NB4 (cell line): Measurements from ENCODE around the gene AXIN1.

ENCODE experiments used
- POLR2A ChIP-seq: IDR thresholded peaks from 2 replicates; pipeline ENCODE4 v1.6.1; 2011; ENCODE audit warnings: mild to moderate bottlenecking; ENCODE audit not compliant: insufficient read length; ENCODE audit errors: extremely low read depth
- TF ChIP-seq, protein P1 (sequence below): IDR thresholded peaks from one replicate; pipeline ENCODE4 v1.5.1; 2012; ENCODE audit warnings: low read depth, low read length
- TF ChIP-seq, protein P2 (sequence below): IDR thresholded peaks from 2 replicates; pipeline ENCODE4 v1.6.1; 2011; ENCODE audit warnings: low read depth, low read length

DNA sequence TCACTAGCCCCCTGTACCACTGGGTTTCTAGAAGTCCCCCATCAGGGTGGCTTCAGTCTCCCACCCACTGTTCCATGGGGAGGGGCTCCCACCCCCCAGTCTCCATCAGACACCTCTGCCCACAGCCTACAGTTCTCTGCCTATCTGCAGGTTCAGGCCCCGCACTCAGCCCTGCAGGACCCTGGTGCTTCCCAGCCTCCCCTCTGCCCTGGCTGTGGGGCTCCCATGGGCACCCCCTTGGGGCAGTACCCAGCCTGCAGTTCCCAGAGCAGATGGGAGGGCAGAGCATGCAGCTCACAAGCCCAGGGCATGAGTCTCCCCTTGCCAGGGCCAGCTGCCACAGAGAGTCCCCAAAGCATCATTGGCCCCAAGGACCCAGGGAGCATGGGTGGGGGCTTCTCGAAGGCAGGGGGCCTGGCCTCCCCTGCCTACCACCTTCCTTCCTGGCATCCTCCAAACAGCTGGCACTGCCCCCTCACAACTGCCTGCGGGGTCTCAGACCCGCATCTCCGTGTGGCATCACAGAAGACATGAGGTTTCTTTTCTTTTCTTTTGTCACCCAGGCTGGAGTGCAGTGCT, 20.6 kb upstream of the AXIN1 start:
- TF ChIP-seq, protein P1, sequence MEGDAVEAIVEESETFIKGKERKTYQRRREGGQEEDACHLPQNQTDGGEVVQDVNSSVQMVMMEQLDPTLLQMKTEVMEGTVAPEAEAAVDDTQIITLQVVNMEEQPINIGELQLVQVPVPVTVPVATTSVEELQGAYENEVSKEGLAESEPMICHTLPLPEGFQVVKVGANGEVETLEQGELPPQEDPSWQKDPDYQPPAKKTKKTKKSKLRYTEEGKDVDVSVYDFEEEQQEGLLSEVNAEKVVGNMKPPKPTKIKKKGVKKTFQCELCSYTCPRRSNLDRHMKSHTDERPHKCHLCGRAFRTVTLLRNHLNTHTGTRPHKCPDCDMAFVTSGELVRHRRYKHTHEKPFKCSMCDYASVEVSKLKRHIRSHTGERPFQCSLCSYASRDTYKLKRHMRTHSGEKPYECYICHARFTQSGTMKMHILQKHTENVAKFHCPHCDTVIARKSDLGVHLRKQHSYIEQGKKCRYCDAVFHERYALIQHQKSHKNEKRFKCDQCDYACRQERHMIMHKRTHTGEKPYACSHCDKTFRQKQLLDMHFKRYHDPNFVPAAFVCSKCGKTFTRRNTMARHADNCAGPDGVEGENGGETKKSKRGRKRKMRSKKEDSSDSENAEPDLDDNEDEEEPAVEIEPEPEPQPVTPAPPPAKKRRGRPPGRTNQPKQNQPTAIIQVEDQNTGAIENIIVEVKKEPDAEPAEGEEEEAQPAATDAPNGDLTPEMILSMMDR = no peak
- TF ChIP-seq, protein P2, sequence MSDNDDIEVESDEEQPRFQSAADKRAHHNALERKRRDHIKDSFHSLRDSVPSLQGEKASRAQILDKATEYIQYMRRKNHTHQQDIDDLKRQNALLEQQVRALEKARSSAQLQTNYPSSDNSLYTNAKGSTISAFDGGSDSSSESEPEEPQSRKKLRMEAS = no peak
- TF ChIP-seq POLR2A = no peak
